Ishikawa (cell line): ENCODE data around the gene TRERF1.

Source experiments
- CEBPB ChIP-seq: IDR thresholded peaks from 2 replicates; pipeline ENCODE4 v1.6.1; 2012
- CREB1 ChIP-seq: IDR thresholded peaks from 2 replicates; pipeline ENCODE4 v1.6.1; 2012; ENCODE audit warnings: low read depth
- EGR1 ChIP-seq: IDR thresholded peaks from 2 replicates; pipeline ENCODE4 v1.6.1; 2012
- MAX ChIP-seq: IDR thresholded peaks from 2 replicates; pipeline ENCODE4 v1.6.1; 2012
- NFIC ChIP-seq: IDR thresholded peaks from 2 replicates; pipeline ENCODE4 v1.6.1; 2012
- RAD21 ChIP-seq: IDR thresholded peaks from 2 replicates; pipeline ENCODE4 v1.6.1; 2012; ENCODE audit warnings: low read depth
- TAF1 ChIP-seq: IDR thresholded peaks from 2 replicates; pipeline ENCODE4 v1.6.1; 2012; ENCODE audit warnings: low read depth, mild to moderate bottlenecking
- TCF12 ChIP-seq: IDR thresholded peaks from 2 replicates; pipeline ENCODE4 v1.6.1; 2012; ENCODE audit warnings: low read depth
- YY1 ChIP-seq: IDR thresholded peaks from 2 replicates; pipeline ENCODE4 v1.6.1; 2012; ENCODE audit warnings: low read depth
- ZBTB7A ChIP-seq: IDR thresholded peaks from 2 replicates; pipeline ENCODE4 v1.6.1; 2012; ENCODE audit warnings: low read depth
- TF ChIP-seq, protein P1 (sequence below): IDR thresholded peaks from 2 replicates; pipeline ENCODE4 v1.6.1; 2012; ENCODE audit warnings: low read depth, mild to moderate bottlenecking

DNA sequence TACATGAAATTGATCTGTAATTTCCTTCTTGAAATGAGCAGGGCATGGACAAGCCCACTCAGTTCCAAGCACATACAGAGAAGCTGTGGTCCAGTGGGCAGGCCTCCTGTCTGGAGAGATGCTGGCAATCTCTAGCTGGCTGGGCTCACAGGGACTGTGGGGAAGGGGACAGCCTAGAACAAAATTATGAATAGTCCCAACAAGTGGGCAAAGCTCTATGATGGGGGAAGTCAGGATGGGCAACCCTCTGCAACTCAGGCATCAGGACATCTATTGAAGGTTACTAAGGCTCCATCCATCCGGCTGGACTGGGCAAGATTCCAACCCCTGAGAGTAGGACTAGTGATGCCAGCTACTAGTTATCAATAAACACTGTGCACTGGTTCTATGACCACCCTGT lies 40.9 kb downstream of the TRERF1 start:
- TF ChIP-seq MAX (no peak), TCF12 (no peak), NFIC (no peak), ZBTB7A (no peak), TAF1 (no peak), CEBPB (no peak), EGR1 (no peak), YY1 (no peak), RAD21 (no peak), CREB1 (no peak)
- TF ChIP-seq, protein P1, sequence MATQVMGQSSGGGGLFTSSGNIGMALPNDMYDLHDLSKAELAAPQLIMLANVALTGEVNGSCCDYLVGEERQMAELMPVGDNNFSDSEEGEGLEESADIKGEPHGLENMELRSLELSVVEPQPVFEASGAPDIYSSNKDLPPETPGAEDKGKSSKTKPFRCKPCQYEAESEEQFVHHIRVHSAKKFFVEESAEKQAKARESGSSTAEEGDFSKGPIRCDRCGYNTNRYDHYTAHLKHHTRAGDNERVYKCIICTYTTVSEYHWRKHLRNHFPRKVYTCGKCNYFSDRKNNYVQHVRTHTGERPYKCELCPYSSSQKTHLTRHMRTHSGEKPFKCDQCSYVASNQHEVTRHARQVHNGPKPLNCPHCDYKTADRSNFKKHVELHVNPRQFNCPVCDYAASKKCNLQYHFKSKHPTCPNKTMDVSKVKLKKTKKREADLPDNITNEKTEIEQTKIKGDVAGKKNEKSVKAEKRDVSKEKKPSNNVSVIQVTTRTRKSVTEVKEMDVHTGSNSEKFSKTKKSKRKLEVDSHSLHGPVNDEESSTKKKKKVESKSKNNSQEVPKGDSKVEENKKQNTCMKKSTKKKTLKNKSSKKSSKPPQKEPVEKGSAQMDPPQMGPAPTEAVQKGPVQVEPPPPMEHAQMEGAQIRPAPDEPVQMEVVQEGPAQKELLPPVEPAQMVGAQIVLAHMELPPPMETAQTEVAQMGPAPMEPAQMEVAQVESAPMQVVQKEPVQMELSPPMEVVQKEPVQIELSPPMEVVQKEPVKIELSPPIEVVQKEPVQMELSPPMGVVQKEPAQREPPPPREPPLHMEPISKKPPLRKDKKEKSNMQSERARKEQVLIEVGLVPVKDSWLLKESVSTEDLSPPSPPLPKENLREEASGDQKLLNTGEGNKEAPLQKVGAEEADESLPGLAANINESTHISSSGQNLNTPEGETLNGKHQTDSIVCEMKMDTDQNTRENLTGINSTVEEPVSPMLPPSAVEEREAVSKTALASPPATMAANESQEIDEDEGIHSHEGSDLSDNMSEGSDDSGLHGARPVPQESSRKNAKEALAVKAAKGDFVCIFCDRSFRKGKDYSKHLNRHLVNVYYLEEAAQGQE: no peak
